ENCODE results near the gene CASP3. TPM values are rescaled to one million over a fixed set of nuclear protein-coding genes. Genes with fewer than 3 reads are reported as not detected.

CASP3 gene
- total and polyA plus RNA-seq, 7 donors, result 13.8 to 49.7 (median 20.9) TPM

GRCh38 chr4:184693056-184693455 lies 43.8 kb upstream of the CASP3 start:
- Histone ChIP-seq H3K27ac (no peak overlapping the region), H3K27me3 (ENCODE audit: insufficient read depth in 3 of 3, low read length in 2 of 3) (no peaks in the 10 kb centered on the region), H3K36me3 (ENCODE audit: insufficient read depth in 1 of 2, low read depth in 1 of 2) (peaks cover 4 to 51% of the 10 kb centered on the region in 2 donors), H3K4me1 (no peaks in the 10 kb centered on the region), H3K4me3 (no peak overlapping the region), H3K9me3 (no peaks in the 10 kb centered on the region)
- ATAC-seq, result no peak
- TF ChIP-seq, protein P1, sequence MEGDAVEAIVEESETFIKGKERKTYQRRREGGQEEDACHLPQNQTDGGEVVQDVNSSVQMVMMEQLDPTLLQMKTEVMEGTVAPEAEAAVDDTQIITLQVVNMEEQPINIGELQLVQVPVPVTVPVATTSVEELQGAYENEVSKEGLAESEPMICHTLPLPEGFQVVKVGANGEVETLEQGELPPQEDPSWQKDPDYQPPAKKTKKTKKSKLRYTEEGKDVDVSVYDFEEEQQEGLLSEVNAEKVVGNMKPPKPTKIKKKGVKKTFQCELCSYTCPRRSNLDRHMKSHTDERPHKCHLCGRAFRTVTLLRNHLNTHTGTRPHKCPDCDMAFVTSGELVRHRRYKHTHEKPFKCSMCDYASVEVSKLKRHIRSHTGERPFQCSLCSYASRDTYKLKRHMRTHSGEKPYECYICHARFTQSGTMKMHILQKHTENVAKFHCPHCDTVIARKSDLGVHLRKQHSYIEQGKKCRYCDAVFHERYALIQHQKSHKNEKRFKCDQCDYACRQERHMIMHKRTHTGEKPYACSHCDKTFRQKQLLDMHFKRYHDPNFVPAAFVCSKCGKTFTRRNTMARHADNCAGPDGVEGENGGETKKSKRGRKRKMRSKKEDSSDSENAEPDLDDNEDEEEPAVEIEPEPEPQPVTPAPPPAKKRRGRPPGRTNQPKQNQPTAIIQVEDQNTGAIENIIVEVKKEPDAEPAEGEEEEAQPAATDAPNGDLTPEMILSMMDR (IDR thresholded peaks at IDR 0.05), result no peak
- no peak for DNase-seq
- 89 to 96% (median 92%) methylated on average over 5 of the region's 5 CpGs for WGBS, 3 donors
- intact Hi-C loops (cut with DNase I), result no loop called here

DNA sequence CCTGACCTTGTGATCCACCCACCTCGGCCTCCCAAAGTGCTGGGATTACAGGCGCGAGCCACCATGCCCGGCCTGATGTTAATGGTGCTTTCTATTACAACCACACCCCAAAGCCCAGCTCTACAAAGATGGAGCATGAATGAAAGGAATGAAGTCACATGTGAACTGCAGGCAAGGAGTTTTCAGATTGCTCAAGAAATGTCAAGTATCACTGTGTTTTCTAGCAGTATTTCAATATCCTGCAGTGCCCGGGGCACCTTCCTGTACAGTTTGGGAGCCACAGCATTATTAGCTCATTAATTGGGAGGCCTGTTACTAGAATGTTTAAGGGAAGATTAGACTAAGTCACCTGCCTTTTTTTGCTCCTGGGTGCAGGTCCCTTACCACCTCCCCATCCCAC lies 40.4 kb upstream of the CASP3 start:
- 58 to 80% (median 59%) methylated on average over 5 of the region's 5 CpGs for WGBS, 3 donors
- intact Hi-C loops (cut with DNase I), result no loop called here
- ATAC-seq (no peak), DNase-seq (no peak)
- no peaks in the 10 kb centered on the region for H3K9me3 ChIP-seq
- H3K27me3 ChIP-seq (ENCODE audit: insufficient read depth in 3 of 3, low read length in 2 of 3), result no peaks in the 10 kb centered on the region
- no peak overlapping the region for H3K27ac ChIP-seq
- H3K4me1 ChIP-seq, result no peaks in the 10 kb centered on the region
- TF ChIP-seq, protein P1 (IDR thresholded peaks at IDR 0.05), result no peak
- no peak overlapping the region for H3K4me3 ChIP-seq
- peaks cover 0 to 40% of the 10 kb centered on the region in 2 donors for H3K36me3 ChIP-seq (ENCODE audit: insufficient read depth in 1 of 2, low read depth in 1 of 2)

GRCh38 chr4:184688447-184688846 lies 39.2 kb upstream of the CASP3 start:
- WGBS, 3 donors, result 55 to 59% (median 57%) methylated on average over 11 of the region's 11 CpGs
- no peak overlapping the region for H3K27ac ChIP-seq
- DNase-seq, result no peak
- TF ChIP-seq, protein P1 (IDR thresholded peaks at IDR 0.05), result no peak
- peaks cover 0 to 28% of the 10 kb centered on the region in 2 donors for H3K36me3 ChIP-seq (ENCODE audit: insufficient read depth in 1 of 2, low read depth in 1 of 2)
- H3K4me1 ChIP-seq, result no peaks in the 10 kb centered on the region
- intact Hi-C loops (cut with DNase I), result no loop called here
- H3K9me3 ChIP-seq, result no peaks in the 10 kb centered on the region
- no peaks in the 10 kb centered on the region for H3K27me3 ChIP-seq (ENCODE audit: insufficient read depth in 3 of 3, low read length in 2 of 3)
- no peak overlapping the region for H3K4me3 ChIP-seq
- ATAC-seq, result peak in 3 of 4 donors; percentile 42 to 60 (median 48)

GRCh38 chr4:184688005-184688404 lies 38.8 kb upstream of the CASP3 start:
- H3K4me3 ChIP-seq, result no peak overlapping the region
- no peak for ATAC-seq
- no peak overlapping the region for H3K27ac ChIP-seq
- DNase-seq, result no peak
- no peaks in the 10 kb centered on the region for H3K27me3 ChIP-seq (ENCODE audit: insufficient read depth in 3 of 3, low read length in 2 of 3)
- no peaks in the 10 kb centered on the region for H3K4me1 ChIP-seq
- intact Hi-C loops (cut with DNase I), result no loop called here
- H3K9me3 ChIP-seq, result no peaks in the 10 kb centered on the region
- TF ChIP-seq, protein P1 (IDR thresholded peaks at IDR 0.05), result no peak
- H3K36me3 ChIP-seq (ENCODE audit: insufficient read depth in 1 of 2, low read depth in 1 of 2), result peaks cover 0 to 27% of the 10 kb centered on the region in 2 donors
- WGBS, 3 donors, result 46 to 51% (median 51%) methylated on average over 3 of the region's 3 CpGs

DNA sequence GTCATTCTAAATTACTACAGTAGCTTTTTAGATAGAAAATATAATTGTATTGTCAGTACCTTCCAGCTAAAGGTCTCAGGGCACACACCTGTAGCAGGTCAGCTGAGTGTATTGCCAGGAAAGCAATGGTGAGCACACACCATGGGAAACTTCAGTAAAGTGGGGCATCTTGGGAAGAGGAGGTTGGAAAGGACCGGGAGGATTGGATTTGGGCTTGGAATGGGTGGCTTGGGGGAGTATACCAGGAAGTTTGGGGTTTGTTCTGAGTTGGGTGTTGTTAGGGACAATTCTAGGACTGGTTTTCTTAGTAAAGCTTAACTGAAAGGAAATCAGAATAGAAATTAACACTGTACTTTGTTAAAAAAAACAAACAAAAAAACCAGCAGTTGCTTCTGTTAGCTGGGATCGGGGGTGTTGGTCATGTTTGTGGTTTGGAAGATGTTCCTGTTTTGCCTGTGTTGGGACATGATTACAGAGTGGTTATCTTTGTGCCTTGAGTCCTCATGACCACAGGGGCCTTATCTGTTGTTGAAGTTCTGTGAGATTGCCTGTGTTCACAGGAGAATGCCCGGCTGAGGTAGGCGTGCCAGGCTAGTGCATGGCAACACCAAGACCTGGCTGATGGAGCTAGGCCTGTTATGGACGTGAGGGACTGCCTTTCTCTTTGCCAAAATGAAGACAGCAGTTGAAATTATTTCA lies 35.4 kb upstream of the CASP3 start:
- no peaks in the 10 kb centered on the region for H3K4me1 ChIP-seq
- no peaks in the 10 kb centered on the region for H3K9me3 ChIP-seq
- H3K36me3 ChIP-seq (ENCODE audit: insufficient read depth in 1 of 2, low read depth in 1 of 2), result peaks cover 0 to 34% of the 10 kb centered on the region in 2 donors
- H3K27ac ChIP-seq, result no peak overlapping the region
- TF ChIP-seq, protein P1 (IDR thresholded peaks at IDR 0.05), result no peak
- ATAC-seq (no peak), DNase-seq (no peak)
- WGBS, 3 donors, result 86 to 92% (median 88%) methylated on average over 5 of the region's 5 CpGs
- H3K4me3 ChIP-seq, result no peak overlapping the region
- no peaks in the 10 kb centered on the region for H3K27me3 ChIP-seq (ENCODE audit: insufficient read depth in 3 of 3, low read length in 2 of 3)
- intact Hi-C loops (cut with DNase I), result no loop called here
